ENCODE results near the gene FAM161B.

FAM161B gene

DNA sequence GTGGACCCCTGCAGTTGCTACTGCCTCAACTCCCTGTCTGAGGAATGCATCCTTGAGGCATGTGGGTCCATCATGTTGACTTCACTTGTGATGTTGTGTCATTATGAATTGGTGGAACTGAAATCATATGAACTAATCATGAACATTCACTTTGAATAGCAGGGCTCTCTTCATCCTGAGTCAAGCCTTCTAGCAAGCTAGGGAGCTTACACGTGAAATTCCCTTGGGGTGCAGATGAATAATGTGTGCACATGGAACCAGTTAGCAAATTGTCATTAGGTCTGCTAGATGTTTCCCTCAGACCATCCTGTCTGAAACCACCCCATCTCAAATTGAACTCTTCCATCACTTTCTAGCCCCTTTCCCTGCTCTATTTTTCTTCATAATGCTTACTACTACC, 3.8 kb upstream of the FAM161B start:
- Histone ChIP-seq H3K4me3 (ENCODE audit: low read length) (no peak overlapping the region), H3K36me3 (ENCODE audit: control insufficient read depth, low read length) (peaks cover 34% of the 10 kb centered on the region), H3K4me2 (ENCODE audit: low read length) (no peak overlapping the region), H3K9me3 (ENCODE audit: control insufficient read depth, insufficient read depth, low read length) (no peaks in the 10 kb centered on the region), H4K20me1 (ENCODE audit: control insufficient read depth, insufficient read depth, low read depth, low read length) (no peaks in the 10 kb centered on the region), H3K4me1 (ENCODE audit: control insufficient read depth, low read length) (peaks cover 6% of the 10 kb centered on the region), H3K79me2 (ENCODE audit: control insufficient read depth, low read length) (peaks cover 12% of the 10 kb centered on the region), H3F3A (ENCODE audit: control insufficient read depth, insufficient read depth) (0 out of 2 replicates have a peak, but pooled peaks cover 2% of the 10 kb centered on the region), H3K27ac (ENCODE audit: low read depth, low read length) (no peak overlapping the region), H3K27me3 (ENCODE audit: control insufficient read depth, low read length) (no peaks in the 10 kb centered on the region), H3K9me2 (replicated peaks; ENCODE audit: control insufficient read depth, low read length) (no peaks in the 10 kb centered on the region)
- TF ChIP-seq EZH2phosphoT487 (IDR thresholded peaks at IDR 0.05; ENCODE audit: borderline replicate concordance, low read length): no peak
- TF ChIP-seq, protein P1, sequence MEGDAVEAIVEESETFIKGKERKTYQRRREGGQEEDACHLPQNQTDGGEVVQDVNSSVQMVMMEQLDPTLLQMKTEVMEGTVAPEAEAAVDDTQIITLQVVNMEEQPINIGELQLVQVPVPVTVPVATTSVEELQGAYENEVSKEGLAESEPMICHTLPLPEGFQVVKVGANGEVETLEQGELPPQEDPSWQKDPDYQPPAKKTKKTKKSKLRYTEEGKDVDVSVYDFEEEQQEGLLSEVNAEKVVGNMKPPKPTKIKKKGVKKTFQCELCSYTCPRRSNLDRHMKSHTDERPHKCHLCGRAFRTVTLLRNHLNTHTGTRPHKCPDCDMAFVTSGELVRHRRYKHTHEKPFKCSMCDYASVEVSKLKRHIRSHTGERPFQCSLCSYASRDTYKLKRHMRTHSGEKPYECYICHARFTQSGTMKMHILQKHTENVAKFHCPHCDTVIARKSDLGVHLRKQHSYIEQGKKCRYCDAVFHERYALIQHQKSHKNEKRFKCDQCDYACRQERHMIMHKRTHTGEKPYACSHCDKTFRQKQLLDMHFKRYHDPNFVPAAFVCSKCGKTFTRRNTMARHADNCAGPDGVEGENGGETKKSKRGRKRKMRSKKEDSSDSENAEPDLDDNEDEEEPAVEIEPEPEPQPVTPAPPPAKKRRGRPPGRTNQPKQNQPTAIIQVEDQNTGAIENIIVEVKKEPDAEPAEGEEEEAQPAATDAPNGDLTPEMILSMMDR (IDR thresholded peaks at IDR 0.05; ENCODE audit: low read depth, low read length, poor library complexity, severe bottlenecking): no peak

DNA sequence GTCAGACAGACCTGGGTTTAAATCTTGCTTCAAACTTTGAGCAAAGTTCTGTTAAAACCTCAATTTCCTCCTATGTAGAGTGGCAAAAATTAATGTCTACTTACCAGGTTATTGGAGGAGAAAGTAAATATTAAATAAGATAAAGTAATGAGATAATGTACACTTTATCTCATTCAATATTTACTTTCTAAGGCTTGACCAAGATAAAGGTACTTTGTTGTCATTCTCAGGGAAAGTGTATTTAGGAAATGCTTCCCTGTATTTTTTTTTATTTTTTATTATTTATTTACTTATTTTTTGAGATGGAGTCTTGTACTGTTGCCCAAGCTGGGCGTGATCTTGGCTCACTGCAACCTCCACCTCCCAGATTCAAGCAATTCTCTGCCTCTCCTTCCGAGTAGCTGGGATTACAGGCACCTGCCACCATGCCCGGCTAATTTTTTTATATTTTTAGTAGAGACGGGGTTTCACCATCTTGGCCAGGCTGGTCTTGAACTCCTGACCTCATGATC, 4.7 kb downstream of the FAM161B start:
- H3K9me3 ChIP-seq (ENCODE audit: control insufficient read depth, insufficient read depth, low read length): no peaks in the 10 kb centered on the region

DNA sequence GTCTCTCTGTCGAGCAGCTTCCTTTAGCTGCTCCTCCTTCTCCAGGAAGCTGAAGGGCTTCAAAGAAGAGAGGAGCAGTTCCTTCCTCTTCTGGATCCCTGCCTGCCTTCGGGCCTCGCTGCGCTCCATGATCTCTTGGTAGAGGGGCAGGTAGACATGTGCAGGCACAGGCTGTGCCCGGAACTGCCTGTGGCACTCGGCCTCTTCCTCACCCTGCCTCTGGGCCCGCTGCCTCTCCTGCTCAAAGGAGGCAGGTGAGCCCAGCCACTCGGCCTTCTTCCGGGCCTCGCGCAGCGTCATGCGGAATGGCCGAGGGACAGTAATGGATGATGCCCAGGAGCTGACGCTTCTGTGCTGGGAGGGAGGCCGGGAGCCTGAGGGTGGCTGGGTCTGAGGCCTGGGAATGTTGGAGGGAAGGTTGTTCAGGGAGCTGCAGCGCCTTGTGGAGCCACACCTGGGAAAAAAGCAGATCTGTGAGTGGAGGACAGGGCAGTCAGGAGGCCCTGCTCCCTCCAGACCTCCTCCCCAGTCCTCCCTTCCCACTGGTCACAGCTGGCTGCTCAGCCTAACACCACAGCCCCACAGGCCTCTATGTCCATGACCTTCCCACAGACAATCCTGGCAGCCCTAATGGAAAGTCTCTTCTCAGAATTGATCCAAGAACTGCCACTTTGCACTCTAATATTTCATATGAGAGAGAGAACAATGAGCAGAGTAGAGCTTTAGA, 5.3 kb downstream of the FAM161B start:
- H3F3A ChIP-seq (ENCODE audit: control insufficient read depth, insufficient read depth): no peaks in the 10 kb centered on the region
- H4K20me1 ChIP-seq (ENCODE audit: control insufficient read depth, insufficient read depth, low read depth, low read length): no peaks in the 10 kb centered on the region
- H3K9me3 ChIP-seq (ENCODE audit: control insufficient read depth, insufficient read depth, low read length): no peaks in the 10 kb centered on the region
- H3K27ac ChIP-seq (ENCODE audit: low read depth, low read length): no peak overlapping the region
- no peaks in the 10 kb centered on the region for H3K27me3 ChIP-seq (ENCODE audit: control insufficient read depth, low read length)
- no peaks in the 10 kb centered on the region for H3K9me2 ChIP-seq (replicated peaks; ENCODE audit: control insufficient read depth, low read length)
- no peak overlapping the region for H3K4me2 ChIP-seq (ENCODE audit: low read length)
- no peaks in the 10 kb centered on the region for H3K36me3 ChIP-seq (ENCODE audit: control insufficient read depth, low read length)
- no peaks in the 10 kb centered on the region for H3K79me2 ChIP-seq (ENCODE audit: control insufficient read depth, low read length)
- no peaks in the 10 kb centered on the region for H3K4me1 ChIP-seq (ENCODE audit: control insufficient read depth, low read length)
- no peak for TF ChIP-seq EZH2phosphoT487 (IDR thresholded peaks at IDR 0.05; ENCODE audit: borderline replicate concordance, low read length)
- TF ChIP-seq, protein P1 (IDR thresholded peaks at IDR 0.05; ENCODE audit: low read depth, low read length, poor library complexity, severe bottlenecking): no peak
- H3K4me3 ChIP-seq (ENCODE audit: low read length): no peak overlapping the region

More for the DNA sequence above, 4.7 kb downstream of the FAM161B start:
- TF ChIP-seq, protein P1 (IDR thresholded peaks at IDR 0.05; ENCODE audit: low read depth, low read length, poor library complexity, severe bottlenecking): no peak
- TF ChIP-seq EZH2phosphoT487 (IDR thresholded peaks at IDR 0.05; ENCODE audit: borderline replicate concordance, low read length): no peak
- Histone ChIP-seq H3K9me2 (replicated peaks; ENCODE audit: control insufficient read depth, low read length) (no peaks in the 10 kb centered on the region), H3K36me3 (ENCODE audit: control insufficient read depth, low read length) (no peaks in the 10 kb centered on the region), H3K79me2 (ENCODE audit: control insufficient read depth, low read length) (no peaks in the 10 kb centered on the region), H3K27ac (ENCODE audit: low read depth, low read length) (no peak overlapping the region), H3K4me2 (ENCODE audit: low read length) (no peak overlapping the region), H4K20me1 (ENCODE audit: control insufficient read depth, insufficient read depth, low read depth, low read length) (no peaks in the 10 kb centered on the region), H3F3A (ENCODE audit: control insufficient read depth, insufficient read depth) (no peaks in the 10 kb centered on the region), H3K4me3 (ENCODE audit: low read length) (no peak overlapping the region), H3K27me3 (ENCODE audit: control insufficient read depth, low read length) (no peaks in the 10 kb centered on the region), H3K4me1 (ENCODE audit: control insufficient read depth, low read length) (no peaks in the 10 kb centered on the region)

Measured in DOHH2 (cell line).